HK-2 (cell line): ENCODE measurements around the gene SLC17A7.
"Not testable (repeated sequence)": the region's sequence is repeated elsewhere in the genome, so short reads cannot be mapped to it uniquely, and the experiment has no call there.

Experiments
- DNase-seq: peaks from one replicate; pipeline ENCODE4 v3.0.0-alpha.2; 2018; ENCODE audit not compliant: unreplicated experiment

SLC17A7 gene

GRCh38 chr19:49444100-49444700, 2.9 kb upstream of the SLC17A7 start:
- DNase-seq, result not testable (repeated sequence)

DNA sequence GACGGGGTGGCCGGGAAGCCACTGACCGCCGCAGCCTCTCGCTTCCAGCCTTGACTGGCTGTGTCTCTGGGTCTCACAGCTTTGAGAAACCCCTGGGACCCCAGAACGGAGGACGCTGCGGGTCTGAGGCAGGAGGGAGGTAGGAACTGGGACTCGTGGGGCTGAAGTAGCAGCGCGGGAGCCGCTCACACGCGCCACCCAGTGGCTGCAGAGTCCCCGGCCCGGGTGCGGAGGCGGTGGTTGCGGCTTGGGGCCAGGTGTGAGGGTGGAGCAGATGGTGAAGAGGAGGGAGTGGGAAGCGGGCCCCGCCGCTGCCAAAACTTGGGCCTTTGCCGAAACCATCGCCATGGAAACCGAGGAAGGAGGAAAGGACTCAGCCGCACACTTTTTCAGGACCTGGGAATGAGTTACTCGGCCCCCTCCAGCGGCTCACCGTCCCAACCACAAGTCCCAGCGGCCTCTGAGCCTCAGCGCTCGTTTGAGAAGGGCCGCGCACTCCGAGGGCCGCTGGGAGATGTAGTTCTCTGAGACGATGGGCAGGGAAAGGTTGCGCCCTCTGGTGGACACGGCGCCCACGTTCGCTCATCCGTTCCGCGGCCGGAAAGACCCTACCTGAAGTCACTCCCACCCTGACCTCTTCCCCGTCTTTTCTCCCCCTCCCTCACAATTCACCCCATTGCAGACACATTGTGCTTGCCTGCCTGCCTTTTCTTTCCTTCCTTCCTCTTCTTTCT, 2.2 kb upstream of the SLC17A7 start:
- peak; percentile 93 for DNase-seq

GRCh38 chr19:49442771-49443365, 1.5 kb upstream of the SLC17A7 start:
- DNase-seq, result peak; percentile 94

DNA sequence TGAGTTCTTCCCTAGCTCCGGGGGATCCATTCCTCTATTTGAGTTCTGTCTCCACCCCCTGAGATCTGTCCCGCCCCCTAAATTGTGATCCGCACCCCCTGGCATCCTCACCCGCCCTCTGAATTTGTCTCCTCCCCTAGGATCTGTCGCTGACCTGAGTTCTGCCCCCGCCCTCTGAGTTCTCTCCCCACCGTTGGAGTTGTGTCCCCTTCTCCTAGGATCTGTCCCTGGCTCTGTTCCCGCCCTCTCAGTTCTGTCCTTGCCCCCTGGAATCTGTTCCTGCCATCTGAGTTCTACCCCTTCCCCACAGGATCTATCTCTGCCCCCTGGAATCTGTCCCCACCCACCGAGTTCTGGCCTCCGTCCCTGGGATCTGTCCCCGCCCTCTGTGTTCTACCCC, 1.0 kb upstream of the SLC17A7 start:
- DNase-seq, result no peak

DNA sequence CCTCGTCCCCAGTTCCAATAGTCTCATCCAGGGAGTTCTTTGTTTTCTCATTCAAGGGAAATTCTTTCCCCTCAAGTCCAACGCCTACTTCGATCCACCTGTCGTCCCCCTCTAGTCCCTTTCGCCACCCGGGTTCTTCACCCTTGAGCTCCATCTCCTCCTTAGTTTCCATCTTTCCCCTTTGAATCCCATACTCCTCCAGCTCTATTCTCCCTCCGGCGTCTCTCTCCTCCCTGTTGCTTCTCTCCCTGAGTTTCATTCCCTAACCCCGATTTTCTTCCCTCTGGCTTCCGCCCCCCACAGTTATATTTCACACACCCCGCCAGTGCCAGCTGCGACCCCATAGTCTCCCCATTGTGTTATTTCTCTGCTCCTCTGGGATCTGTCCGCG, 628 bp upstream of the SLC17A7 start:
- no peak for DNase-seq

GRCh38 chr19:49440439-49441209, 703 bp downstream of the SLC17A7 start:
- no peak for DNase-seq

DNA sequence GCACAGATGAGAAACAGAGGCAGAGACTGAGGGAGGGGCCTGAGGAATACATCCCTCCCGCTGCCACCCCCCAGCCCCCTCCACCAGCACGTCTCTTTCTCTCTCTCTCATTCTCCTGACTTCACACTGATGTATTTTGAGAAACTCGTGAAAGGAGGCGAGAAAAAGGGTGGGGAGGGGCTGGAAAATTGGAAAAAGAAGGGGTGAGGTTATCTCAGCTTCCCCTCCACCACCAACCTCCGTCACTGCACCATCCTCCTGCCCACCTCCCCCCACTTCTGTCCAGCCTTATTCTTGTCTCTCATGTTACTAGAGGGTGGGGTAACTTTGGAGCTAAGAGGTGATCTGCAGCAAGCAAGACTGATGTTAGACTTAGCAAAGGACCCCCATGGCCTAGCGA, 1.5 kb downstream of the SLC17A7 start:
- no peak for DNase-seq

DNA sequence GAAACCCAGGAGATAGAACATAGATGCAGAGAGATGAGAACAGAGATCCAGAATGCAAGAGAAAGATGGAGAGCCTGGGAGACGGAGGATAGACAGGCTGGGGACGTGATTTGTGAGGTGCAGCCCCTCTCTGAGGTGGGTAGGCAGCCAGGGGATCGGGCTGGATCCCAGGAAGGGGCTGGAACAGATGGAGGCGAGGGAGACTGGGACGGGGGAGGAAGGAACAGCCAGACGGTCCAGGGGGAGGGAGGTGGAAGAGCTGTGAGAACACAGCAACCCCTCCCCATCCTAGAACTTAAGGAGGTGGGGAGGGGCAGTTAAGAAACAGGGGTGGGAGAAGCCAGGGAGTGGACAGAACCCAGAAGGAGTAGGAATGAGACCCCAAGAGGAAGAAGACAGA, 3.1 kb downstream of the SLC17A7 start:
- no peak for DNase-seq

- no peak for DNase-seq
Observed at GRCh38 chr19:49437231-49437630, 4.1 kb downstream of the SLC17A7 start.

DNA sequence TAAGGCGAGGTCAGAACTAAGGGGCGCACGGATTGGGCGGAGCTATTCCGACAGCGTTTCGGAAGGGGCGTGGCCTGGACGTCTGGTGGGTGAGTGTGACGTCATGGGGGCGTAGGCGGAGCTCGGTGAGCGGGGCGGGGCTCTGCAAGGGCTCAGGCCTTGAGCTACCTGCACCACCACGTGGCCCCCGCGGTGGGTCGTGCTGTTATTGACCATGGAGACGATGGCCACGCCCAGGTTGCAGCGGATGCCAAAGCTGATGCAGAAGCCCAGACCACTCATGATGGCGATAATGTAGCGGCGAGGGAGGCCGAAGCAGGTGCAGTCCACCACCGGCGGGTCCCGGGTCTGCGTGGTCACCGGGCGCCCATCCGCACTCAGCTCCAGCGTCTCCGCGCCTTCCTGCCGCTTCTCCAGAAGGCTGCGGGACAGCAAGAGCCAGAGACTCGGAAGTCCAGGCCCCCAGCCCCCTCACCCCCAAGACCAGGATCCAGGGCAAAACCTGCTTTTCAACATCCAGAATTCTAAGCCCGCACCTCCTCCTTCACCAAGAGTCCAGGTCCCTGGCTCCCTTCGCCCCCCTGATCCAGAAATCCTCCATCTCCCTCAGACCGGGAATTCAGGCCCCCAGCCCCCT, 4.8 kb downstream of the SLC17A7 start:
- DNase-seq, result no peak

- DNase-seq, result no peak
Observed at GRCh38 chr19:49435670-49436069, 5.7 kb downstream of the SLC17A7 start.

- DNase-seq, result no peak
Observed at GRCh38 chr19:49434907-49435583, 6.3 kb downstream of the SLC17A7 start.

GRCh38 chr19:49433240-49433901, 8.0 kb downstream of the SLC17A7 start:
- no peak for DNase-seq

DNA sequence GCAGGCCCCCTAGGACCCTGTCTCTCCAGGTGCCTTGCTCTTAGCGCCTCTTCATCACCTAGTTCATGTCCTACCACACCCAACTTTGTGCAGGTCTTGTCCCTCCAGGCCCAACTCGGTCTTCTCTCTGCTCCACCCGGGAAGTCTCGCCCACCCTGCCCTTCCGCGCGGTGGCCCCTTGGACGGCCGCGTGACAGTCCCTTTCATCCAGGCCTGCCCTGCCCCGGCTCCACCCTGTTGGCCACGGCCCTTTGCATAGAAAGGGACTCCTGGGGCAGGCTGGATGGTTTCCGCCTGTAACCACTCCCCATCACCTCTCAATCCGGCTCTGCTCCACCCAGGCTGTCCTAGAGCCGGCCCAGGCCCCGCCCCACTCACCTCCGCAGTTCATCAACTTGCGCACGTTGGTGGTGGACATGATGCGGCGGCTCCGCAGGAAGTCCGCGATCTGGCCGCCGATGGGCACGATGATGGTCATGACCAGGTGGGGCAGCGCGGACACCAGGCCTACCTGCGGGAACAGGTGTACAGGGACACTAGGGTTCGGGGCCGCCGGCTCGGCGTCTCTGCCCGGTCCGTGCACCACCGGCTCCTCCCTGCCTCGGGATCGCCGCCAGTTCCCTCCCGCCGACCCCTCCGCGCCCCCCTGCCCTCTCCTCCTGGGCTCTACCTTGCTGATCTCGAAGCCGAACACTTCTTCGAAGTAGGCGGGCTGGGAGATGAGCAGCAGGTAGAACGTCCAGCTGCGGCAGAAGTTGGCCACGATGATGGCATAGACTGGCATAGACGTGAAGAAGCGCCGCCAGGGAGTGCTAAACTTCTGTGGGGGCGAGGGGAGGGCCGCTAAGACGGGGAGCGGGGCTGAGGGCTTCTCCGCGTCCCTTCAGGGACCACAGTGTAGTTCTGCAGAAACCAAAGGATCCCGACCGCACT, 8.9 kb downstream of the SLC17A7 start:
- DNase-seq, result no peak

GRCh38 chr19:49431330-49431749, 10.0 kb downstream of the SLC17A7 start:
- DNase-seq, result no peak

GRCh38 chr19:49430678-49431329, 10.5 kb downstream of the SLC17A7 start:
- no peak for DNase-seq

- no peak for DNase-seq
Observed at GRCh38 chr19:49430172-49430677, 11.1 kb downstream of the SLC17A7 start.

DNA sequence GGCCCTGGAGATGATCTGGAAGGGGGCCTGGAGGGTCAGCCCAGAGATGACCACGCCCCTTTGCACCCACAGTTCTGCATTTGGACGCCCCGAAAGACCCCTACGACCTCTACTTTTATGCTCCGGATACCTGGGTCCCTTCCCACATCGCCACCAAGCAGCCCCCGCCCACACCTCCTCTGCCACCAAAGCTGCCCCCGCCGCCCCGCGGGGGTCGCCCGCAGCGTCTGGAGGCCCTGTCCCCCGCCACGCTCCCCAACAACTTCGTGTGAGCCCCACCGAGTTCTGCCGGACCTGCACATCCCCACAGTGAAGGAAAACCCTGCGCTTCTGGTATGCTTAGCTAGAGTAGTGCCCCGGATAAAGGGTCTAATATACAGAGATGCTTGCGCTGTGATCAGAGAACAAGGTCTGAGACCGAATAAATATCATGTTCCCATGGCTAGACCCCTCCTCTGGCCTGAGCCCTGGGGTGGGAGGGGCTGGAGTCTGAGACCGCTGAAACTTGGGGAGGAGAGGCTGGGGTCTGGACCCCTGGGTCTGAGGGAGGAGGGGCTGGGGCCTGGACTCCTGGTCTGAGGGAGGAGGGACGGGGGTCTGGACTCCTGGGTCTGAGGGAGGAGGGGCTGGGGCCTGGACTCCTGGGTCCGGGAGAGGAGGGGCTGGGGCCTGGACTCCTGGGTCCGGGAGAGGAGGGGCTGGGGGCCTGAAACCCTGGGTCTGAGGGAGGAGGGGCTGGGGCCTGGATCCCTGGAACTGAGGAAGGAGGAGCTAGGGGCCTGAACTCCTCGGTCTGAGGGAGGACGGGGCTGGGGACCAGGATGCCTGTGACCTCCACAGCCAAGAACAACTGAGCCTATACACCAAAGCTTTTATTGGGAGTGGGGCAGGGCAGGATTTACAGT, 12.5 kb downstream of the SLC17A7 start:
- no peak for DNase-seq
